SK-N-SH (cell line): Measurements from ENCODE around the gene P4HA3.

Experiments
- CTCF ChIP-seq: fragments of 200-600 bp; sonication (generic); IDR thresholded peaks from 2 replicates; pipeline ENCODE4 v1.6.1; 2017; ENCODE audit warnings: antibody characterized with exemption, mild to moderate bottlenecking, moderate library complexity
- NFIC ChIP-seq: IDR thresholded peaks from 2 replicates; pipeline ENCODE4 v1.4.0; 2012; ENCODE audit warnings: borderline replicate concordance

DNA sequence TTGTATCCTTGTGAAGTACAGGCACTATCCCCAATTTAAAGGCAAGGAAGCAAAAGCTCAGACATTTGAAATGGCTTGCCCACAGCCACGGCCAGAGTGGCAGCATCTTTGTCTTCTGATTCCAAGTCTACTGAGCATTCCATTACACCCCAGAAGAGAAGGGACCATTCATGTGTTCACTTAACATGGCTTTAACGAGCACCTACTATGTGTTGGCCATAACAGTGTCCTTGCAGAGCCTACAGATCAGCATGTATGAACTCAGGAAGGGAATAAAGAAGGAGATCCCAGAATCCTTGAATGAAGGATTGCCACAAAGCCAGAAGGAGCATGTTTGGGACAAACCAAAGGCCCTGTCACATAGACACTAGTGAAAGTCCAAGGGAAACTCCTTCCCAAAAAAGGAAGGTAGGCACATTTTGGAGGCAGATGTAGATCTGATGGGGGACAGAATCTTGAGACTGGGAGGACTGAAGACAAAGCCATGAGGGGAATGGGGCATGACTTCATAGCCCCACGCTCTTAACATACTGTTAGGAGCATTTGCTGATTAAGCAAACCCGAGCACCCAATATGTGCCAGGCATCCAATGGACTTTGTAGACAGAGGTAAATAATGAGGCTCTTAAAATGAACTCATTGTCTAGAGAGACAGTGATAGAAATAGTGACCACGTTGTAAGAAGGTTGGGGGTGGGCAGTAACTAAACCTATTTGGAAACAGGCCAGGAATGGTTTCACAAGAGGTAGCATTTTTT, 54.9 kb downstream of the P4HA3 start:
- TF ChIP-seq CTCF, result no peak
- TF ChIP-seq NFIC, result no peak
